NCI-H2227 (cell line): ENCODE results near the gene VENTX.

Experiments
- DNase-seq: peaks from one replicate; lab custom pipeline; 2025; ENCODE audit not compliant: unreplicated experiment; lab: John Stamatoyannopoulos, UW

VENTX gene

GRCh38 chr10:133283931-133284330, 46.3 kb downstream of the VENTX start:
- DNase-seq, result no peak

GRCh38 chr10:133285217-133285616, 47.6 kb downstream of the VENTX start:
- DNase-seq, result no peak

GRCh38 chr10:133286366-133286765, 48.7 kb downstream of the VENTX start:
- DNase-seq, result no peak

GRCh38 chr10:133287832-133288500, 50.3 kb downstream of the VENTX start:
- no peak for DNase-seq

GRCh38 chr10:133289761-133290160, 52.1 kb downstream of the VENTX start:
- no peak for DNase-seq
